ENCODE data around the gene KCNJ13.
"Not testable (repeated sequence)": the region's sequence is repeated elsewhere in the genome, so short reads cannot be mapped to it uniquely, and the experiment has no call there.

KCNJ13 gene

DNA sequence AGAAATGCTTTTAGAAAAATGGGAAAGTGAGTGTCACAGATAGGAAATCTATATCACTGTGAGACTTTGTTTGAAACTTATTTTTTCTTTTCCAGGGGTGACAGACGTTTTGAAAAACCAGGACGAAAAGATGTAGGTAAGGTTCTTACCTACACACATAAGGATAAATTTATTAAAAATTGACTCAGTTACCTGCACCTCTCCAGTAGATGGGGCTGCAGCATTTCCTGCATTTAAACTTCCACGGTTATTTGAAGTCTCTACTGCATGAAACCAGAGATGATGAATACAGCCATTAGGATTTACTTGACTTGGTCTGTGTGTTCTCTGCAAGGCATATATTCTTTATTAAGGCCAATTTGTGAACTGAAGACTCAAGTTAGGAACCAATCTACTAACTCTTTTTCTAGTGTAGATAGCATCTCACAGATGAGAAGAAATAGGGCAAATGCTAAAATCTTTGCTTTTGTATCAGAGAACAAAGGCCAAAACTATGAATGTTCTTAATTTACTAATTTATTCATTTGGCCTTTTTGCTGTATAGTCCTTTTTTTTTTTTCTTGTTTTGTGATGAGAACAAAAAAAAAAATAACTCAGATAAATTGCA lies 15.0 kb downstream of the KCNJ13 start:
- DNase-seq (ENCODE audit: low read depth): no peak

DNA sequence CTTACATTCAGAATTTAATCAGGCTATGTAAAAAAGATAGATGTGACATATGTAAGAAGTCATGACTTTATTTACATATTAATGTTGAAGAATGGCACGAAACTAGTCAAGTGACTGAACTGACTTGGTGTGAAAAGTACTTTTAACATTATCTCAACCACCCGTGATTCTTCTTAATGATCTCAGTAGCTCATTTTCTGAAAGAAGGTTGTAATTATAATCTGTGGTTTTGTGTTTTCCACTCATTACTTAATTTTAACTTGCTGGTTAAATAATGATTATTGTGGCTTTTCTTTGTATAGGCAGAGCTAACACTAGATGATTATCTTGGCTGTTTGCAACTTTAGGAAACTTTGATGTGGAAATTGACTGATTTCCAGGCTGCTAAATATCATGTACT lies 18.5 kb downstream of the KCNJ13 start:
- DNase-seq (ENCODE audit: low read depth): no peak

DNA sequence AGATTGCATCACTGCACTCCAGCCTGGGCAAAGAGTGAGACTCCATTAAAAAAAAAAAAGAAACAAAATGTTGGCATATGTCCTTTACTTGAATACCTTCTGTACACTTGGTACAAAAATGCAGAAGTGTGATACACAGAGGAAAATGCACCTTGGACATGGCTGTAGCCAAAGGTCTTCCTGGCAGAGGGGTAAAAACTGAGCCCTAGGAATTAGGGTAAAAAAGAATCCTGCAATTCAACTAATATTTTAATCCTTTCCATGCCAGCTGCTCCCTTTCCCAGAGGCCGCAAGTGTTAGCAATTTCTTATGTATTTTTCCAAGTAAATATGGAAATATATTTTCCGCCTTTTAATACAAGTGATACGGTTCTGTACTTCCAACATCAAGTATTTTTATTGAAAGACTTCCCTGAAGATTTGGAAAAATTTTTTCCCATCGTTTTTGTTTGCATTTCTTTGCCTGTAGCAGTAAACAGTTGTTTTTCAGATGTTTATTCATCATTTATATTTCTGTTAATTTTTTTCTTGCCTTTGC lies 26.2 kb downstream of the KCNJ13 start:
- no peak for DNase-seq (ENCODE audit: low read depth)

- no peak for DNase-seq (ENCODE audit: low read depth)
These were observed 27.0 kb downstream of the KCNJ13 start for GRCh38 chr2:232749331-232749730.

DNA sequence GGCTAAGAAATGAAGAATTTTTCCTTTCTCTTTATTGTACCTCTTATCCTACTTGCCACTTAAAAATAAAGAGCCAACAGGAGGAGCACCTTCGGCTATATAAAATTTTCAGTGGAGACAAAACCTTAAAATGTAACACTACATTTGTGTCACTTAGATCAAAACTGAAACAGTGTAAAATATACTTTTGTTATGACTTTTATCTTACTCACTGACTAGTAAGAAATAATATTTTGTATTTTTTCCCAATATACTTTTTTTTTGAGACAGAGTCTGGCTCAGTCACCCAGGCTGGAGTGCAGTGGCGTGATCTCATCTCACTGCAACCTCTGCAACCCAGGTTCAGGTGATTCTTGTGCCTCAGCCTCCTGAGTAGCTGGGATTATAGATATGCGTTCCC lies 28.3 kb downstream of the KCNJ13 start:
- DNase-seq (ENCODE audit: low read depth): no peak

GRCh38 chr2:232744963-232745362 lies 31.4 kb downstream of the KCNJ13 start:
- no peak for DNase-seq (ENCODE audit: low read depth)

DNA sequence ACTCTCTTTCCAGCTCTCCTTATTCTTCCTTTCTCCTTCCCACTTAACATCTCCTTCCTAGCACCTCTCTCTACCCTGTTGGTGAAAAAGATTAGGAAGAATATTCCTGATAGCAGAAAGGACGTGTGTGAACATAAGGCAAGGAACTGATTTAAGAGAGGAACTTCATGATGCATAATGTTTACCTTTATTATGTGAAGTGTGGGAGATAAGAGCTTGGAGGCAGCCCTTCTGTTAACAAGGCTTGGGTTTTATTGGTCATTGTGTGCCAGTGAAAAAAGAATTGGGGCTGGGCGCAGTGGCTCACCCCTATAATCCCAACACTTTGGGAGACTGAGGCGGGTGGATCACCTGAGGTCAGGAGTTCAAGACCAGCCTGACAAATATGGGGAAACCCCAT lies 34.4 kb downstream of the KCNJ13 start:
- DNase-seq (ENCODE audit: low read depth): no peak

GRCh38 chr2:232741294-232741693 lies 35.1 kb downstream of the KCNJ13 start:
- DNase-seq (ENCODE audit: low read depth): no peak

DNA sequence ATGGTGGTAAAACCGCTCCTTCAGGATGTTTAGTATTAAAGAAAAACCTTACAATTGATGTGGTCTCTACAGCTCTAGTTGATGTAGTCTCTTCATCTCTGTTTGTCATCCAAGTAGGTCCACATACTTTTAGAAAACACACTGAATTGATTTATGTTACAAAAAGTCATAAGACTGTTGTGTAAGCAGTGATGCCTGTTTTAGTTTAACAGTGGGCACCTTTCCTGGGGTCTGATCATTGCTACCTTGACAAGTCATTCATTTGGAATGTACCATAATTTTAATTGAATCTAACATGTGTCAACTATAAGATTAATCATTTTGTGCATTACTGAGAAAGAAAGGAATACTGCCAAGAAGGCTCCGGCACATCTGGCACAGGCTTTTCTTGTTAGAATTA lies 44.9 kb downstream of the KCNJ13 start:
- no peak for DNase-seq (ENCODE audit: low read depth)

GRCh38 chr2:232728785-232729184 lies 47.6 kb downstream of the KCNJ13 start:
- no peak for DNase-seq (ENCODE audit: low read depth)

DNA sequence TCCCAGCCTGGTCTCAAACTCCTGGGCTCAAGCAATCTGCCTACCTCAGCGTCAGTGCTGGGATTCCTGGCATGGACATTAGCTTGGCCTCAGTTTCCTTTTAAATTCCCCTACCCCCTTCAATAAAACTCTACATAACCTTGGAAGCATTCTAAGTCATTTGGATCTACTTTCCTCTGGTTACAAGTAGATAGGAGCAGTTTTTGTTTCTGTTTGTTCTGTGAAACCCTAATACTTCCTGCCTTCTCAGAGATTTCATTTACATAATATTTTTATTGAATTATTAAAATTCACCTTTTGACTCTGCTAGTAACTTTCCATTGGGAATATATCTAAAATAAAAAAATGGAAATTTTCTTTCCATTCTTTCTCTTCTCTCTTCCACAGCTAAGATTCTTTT lies 53.3 kb downstream of the KCNJ13 start:
- DNase-seq (ENCODE audit: low read depth): no peak

DNA sequence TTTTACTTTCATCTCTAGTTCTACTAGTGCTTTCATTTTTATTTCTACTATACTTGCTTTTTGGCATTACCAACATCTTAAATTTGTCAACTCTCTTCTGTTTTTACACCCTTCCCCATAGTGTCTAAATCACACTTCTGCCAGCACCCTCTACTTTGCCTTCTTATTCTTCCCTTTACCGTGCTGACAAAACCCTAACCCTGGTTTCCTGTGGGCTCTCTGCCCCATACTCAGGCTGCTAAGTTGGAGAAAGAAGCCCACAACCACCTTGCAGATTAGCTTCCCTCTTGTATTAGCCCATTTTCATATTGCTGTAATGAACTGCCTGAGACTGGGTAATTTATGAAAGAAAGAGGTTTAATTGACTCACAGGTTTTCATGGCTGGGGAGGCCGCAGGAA lies 54.5 kb downstream of the KCNJ13 start:
- DNase-seq (ENCODE audit: low read depth): no peak

- DNase-seq (ENCODE audit: low read depth): no peak
These were observed 55.1 kb downstream of the KCNJ13 start for GRCh38 chr2:232721261-232721660.

- not testable (repeated sequence) for DNase-seq (ENCODE audit: low read depth)
These were observed 56.3 kb downstream of the KCNJ13 start for GRCh38 chr2:232720056-232720455.
